Measurements from ENCODE around the gene PDK3. TPM values are rescaled to one million over a fixed set of nuclear protein-coding genes. Genes with fewer than 3 reads are reported as not detected.

The PDK3 gene
- total and polyA plus RNA-seq, 4 donors: 4.6 to 18.9 (median 12.1) TPM

- DNase-seq (no peak), ATAC-seq (ENCODE audit: insufficient read depth, low FRiP score) (no peak)
- Histone ChIP-seq H3K4me3 (no peak overlapping the region), H3K36me3 (ENCODE audit: control insufficient read depth in 4 of 4, insufficient read depth in 4 of 4, low read length in 4 of 4) (no peaks in the 10 kb centered on the region), H3K9ac (ENCODE audit: insufficient read depth in 1 of 2, low read length in 2 of 2) (no peak overlapping the region), H3K27me3 (ENCODE audit: control insufficient read depth in 3 of 3, insufficient read depth in 3 of 3, low read length in 2 of 3) (peaks cover 0 to 17% (median 14%) of the 10 kb centered on the region in 3 donors), H3K9me3 (ENCODE audit: control insufficient read depth in 4 of 4, insufficient read depth in 3 of 4, low read length in 3 of 4) (no peaks in the 10 kb centered on the region), H3K27ac (ENCODE audit: low read depth in 1 of 2, low read length in 1 of 2) (no peak overlapping the region), H3K4me1 (ENCODE audit: control insufficient read depth in 5 of 5, insufficient read depth in 5 of 5, low read length in 5 of 5) (peaks cover 0 to 3% (median 0%) of the 10 kb centered on the region in 5 donors)
- TF ChIP-seq, protein P1, sequence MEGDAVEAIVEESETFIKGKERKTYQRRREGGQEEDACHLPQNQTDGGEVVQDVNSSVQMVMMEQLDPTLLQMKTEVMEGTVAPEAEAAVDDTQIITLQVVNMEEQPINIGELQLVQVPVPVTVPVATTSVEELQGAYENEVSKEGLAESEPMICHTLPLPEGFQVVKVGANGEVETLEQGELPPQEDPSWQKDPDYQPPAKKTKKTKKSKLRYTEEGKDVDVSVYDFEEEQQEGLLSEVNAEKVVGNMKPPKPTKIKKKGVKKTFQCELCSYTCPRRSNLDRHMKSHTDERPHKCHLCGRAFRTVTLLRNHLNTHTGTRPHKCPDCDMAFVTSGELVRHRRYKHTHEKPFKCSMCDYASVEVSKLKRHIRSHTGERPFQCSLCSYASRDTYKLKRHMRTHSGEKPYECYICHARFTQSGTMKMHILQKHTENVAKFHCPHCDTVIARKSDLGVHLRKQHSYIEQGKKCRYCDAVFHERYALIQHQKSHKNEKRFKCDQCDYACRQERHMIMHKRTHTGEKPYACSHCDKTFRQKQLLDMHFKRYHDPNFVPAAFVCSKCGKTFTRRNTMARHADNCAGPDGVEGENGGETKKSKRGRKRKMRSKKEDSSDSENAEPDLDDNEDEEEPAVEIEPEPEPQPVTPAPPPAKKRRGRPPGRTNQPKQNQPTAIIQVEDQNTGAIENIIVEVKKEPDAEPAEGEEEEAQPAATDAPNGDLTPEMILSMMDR (IDR thresholded peaks at IDR 0.05; ENCODE audit: control extremely low read depth, extremely low read depth): no peak
- 93 to 96% methylated on average over 11 of the region's 11 CpGs for WGBS, 2 donors
Observed at GRCh38 chrX:24483596-24483995, 18.5 kb downstream of the PDK3 start.

GRCh38 chrX:24485323-24485722 lies 20.2 kb downstream of the PDK3 start:
- Histone ChIP-seq H3K9me3 (ENCODE audit: control insufficient read depth in 4 of 4, insufficient read depth in 3 of 4, low read length in 3 of 4) (no peaks in the 10 kb centered on the region), H3K4me3 (no peak overlapping the region), H3K4me1 (ENCODE audit: control insufficient read depth in 5 of 5, insufficient read depth in 5 of 5, low read length in 5 of 5) (peaks cover 0 to 3% (median 0%) of the 10 kb centered on the region in 5 donors), H3K27me3 (ENCODE audit: control insufficient read depth in 3 of 3, insufficient read depth in 3 of 3, low read length in 2 of 3) (peaks cover 0 to 19% (median 14%) of the 10 kb centered on the region in 3 donors), H3K36me3 (ENCODE audit: control insufficient read depth in 4 of 4, insufficient read depth in 4 of 4, low read length in 4 of 4) (no peaks in the 10 kb centered on the region), H3K9ac (ENCODE audit: insufficient read depth in 1 of 2, low read length in 2 of 2) (no peak overlapping the region), H3K27ac (ENCODE audit: low read depth in 1 of 2, low read length in 1 of 2) (no peak overlapping the region)
- no peak for DNase-seq
- TF ChIP-seq, protein P1 (IDR thresholded peaks at IDR 0.05; ENCODE audit: control extremely low read depth, extremely low read depth): no peak
- no peak for ATAC-seq (ENCODE audit: insufficient read depth, low FRiP score)
- 78 to 85% methylated on average over 5 of the region's 5 CpGs for WGBS, 2 donors

DNA sequence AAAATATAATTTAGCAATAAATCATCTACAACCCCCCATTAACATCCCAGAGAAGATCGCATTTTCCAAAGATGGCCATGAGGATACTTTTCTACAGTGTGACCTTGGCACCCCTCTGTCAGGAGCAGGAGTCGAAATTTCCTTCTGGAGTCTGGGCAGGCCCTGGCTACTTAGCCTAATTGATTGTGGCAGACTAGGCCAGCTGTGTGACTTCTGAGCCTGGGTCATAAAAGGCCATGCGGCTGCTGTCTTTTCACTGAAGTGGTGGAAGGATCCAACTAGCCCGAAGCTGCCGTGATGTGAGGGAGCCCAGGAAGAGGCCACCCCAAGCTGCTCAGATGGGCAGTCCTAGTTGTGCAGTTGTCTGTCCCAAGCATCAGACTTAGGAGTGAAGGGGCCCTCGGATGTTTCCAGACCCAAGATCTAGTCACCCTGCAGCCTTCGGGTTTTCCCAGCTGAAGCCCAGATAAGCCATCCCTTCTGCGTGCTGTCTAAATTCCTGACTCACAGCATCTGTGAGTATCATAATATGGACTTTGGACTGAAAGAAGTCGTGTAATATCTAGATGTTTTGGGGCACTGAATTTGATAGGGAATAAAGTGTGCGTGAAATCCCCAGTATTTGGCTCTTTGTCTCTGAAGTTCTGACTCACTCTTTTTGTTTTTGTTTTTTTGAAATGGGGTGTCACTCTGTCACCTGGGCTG lies 21.0 kb downstream of the PDK3 start:
- Histone ChIP-seq H3K27ac (ENCODE audit: low read depth in 1 of 2, low read length in 1 of 2) (no peak overlapping the region), H3K4me3 (no peak overlapping the region), H3K27me3 (ENCODE audit: control insufficient read depth in 3 of 3, insufficient read depth in 3 of 3, low read length in 2 of 3) (peaks cover 0 to 19% (median 14%) of the 10 kb centered on the region in 3 donors), H3K36me3 (ENCODE audit: control insufficient read depth in 4 of 4, insufficient read depth in 4 of 4, low read length in 4 of 4) (no peaks in the 10 kb centered on the region), H3K9me3 (ENCODE audit: control insufficient read depth in 4 of 4, insufficient read depth in 3 of 4, low read length in 3 of 4) (no peaks in the 10 kb centered on the region), H3K4me1 (ENCODE audit: control insufficient read depth in 5 of 5, insufficient read depth in 5 of 5, low read length in 5 of 5) (peaks cover 0 to 3% (median 0%) of the 10 kb centered on the region in 5 donors), H3K9ac (ENCODE audit: insufficient read depth in 1 of 2, low read length in 2 of 2) (no peak overlapping the region)
- DNase-seq (no peak), ATAC-seq (ENCODE audit: insufficient read depth, low FRiP score) (no peak)
- TF ChIP-seq, protein P1 (IDR thresholded peaks at IDR 0.05; ENCODE audit: control extremely low read depth, extremely low read depth): no peak
- 90 to 95% methylated on average over 10 of the region's 10 CpGs for WGBS, 2 donors
